ENCODE data around the gene FIGNL2.
"Not testable (repeated sequence)": the region's sequence is repeated elsewhere in the genome, so short reads cannot be mapped to it uniquely, and the experiment has no call there.

Gene FIGNL2

DNA sequence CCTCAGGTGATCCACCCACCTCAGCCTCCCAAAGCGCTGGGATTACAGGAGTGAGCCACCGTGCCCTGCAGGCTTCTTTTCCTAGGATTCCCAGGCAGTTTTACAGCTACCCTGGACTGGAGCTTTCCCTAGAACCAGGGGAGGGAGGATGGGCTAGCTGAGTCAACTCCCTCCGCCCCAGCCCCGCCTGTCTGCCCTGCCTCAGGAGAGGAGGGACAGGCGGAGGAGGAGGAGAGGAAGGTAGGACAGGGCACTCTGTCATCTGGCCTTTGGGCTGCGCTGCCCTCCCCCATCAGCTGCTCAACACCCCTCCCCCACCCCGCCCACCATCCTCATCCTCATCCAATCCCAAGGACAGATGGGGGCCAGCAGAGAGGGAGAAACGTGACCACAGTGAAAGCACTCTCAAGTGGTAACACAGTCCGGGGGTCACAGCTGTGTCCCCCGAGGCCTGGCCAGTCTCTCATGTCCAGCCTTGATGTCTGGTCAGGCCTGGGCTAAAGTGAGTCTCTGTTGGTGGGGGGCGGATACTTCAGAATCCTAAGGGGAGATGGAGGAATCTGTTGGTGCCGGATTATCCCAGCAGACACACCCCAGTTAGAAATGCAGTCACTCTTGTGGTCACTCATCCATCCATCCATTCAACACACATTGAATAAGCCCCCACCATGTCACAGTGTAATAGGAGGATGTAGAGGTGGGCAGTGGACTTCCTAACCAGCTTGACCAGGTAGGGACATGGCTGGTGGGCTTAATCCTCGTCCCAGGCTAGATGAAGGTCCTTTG lies 12.3 kb downstream of the FIGNL2 start:
- DNase-seq (ENCODE audit: low spot score) = no peak

DNA sequence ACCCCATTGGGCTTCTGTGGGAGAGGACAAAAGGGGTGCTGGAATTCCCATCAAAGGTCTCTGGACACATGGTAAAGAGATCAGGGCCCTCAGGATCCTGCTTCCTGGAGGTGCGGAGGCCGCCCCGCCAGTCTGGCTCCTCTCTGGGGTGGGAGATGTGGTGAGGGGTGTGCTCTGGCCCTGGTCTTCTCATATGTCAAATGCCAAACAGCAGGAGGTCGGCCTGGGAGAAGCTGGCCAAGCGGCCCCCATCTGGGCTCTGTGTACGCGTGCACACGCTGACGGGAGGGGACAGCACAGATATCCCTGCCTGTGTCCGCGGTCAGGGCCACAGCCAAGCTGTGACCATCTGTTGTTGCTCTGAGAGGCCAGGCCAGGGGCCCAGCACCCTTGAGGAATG lies 14.1 kb downstream of the FIGNL2 start:
- no peak for DNase-seq (ENCODE audit: low spot score)

DNA sequence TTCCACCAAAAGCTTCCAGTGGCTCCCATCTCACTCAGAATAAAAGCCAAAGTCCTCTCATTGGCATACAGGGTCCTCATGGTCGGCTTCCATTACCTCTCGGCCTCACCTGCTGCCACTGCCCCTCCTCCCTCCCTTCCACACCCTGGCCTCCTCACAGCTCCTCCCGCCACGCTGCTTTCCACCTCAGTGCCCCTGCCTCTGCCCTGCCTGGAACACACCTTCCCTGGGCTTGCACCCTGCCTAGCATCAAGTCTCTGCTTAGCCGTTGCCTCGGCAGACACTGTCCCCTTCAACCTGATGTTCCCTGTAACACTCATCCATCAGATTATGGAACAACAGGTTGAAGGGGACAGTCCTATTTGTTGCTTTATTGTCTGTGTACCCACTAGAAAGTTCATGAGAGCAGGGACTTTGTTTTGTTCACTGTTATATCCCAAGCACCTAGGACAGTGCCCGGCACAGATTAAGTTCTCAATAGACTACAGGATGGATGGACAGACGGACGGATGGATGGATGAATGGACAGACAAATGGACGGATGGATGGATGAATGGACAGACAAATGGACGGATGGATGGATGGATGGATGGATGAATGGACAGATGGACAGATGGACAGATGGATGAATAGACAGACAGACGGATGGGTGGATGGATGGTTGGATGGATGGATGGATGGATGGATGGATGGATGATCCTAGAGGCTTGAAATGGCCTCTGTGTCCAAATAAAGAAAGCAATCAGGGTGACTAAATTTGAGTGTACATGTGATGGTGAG lies 14.9 kb downstream of the FIGNL2 start:
- DNase-seq (ENCODE audit: low spot score) = no peak

DNA sequence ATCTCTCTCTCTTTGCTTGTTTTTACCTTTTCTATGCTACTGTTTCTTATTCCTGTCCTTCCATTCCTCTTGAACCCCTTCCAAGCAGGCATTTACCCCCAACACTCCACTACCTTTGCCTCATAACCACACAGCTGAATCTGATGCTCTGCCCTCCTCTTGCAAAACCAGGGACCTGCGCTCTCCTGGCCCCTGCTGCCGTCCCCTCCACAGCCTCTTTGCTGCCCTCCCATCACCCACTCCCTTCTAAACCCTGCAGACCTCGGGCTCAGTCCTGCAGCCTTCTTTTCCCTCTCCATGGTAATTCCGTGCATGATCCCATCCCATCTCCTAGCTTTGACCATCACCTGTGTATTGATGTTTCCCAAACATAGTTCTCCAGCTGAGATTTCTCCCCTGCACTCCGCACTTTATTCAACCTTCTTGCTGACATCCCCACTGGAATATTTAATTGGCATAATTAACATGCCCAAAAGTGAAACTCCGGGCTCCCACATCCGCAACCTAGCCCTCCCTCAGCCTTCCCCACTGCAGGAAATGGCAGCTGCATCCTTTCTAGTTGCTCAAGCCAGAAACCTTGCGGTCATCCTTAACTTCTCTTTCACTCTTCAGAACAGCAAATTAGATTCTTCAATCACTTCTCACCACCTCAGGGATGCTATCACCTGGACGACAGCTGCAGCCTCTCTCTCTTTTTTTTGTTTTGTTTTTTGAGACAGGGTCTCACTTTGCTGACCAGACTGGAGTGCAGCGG lies 16.0 kb downstream of the FIGNL2 start:
- DNase-seq (ENCODE audit: low spot score) = no peak

DNA sequence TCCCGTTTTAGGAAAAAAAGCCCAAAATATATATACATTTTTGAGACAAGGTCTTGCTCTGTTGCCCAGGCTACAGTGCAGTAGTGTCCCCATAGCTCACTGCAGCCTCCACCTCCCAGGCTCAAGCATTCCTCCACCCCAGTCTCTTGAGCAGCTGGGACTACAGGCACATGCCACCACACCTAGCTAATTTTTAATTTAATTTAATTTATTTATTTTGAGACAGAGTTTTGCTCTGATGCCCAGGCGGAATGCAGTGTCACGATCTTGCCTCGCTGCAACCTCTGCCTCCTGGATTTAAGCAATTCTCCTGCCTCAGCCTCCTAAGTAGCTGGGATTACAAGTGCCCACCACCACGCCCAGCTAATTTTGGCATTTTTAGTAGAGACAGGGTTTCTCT lies 16.7 kb downstream of the FIGNL2 start:
- DNase-seq (ENCODE audit: low spot score) = not testable (repeated sequence)

- no peak for DNase-seq (ENCODE audit: low spot score)
Measured at GRCh38 chr12:51829641-51830040, 18.9 kb downstream of the FIGNL2 start.

DNA sequence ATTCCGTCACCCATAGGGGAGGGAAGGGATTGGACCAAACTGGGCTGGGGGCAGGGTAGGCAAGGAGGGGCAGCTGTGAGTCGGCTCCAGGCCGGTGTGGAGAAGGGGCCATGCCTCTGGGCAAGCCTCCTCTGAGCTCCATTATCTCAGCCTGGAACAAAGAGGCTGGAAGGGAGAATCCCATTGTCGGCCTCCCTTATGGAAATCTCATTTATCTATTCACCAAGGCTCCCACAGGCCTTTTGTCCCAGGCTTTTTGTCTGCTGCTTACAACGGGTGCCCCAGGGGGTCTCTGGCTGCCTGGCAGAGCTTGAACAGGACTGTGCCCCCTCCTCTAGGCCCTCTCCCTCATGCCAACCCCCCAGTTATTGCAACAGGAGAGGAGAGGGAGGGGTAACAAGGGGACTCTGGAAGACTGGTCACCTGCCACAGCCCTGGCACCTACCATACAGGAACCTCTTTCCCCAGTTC lies 19.5 kb downstream of the FIGNL2 start:
- DNase-seq (ENCODE audit: low spot score) = no peak

- no peak for DNase-seq (ENCODE audit: low spot score)
Measured at GRCh38 chr12:51827925-51828818, 20.3 kb downstream of the FIGNL2 start.

- DNase-seq (ENCODE audit: low spot score) = no peak
Measured at GRCh38 chr12:51826881-51827280, 21.6 kb downstream of the FIGNL2 start.

GRCh38 chr12:51825216-51825615 lies 23.3 kb downstream of the FIGNL2 start:
- no peak for DNase-seq (ENCODE audit: low spot score)

DNA sequence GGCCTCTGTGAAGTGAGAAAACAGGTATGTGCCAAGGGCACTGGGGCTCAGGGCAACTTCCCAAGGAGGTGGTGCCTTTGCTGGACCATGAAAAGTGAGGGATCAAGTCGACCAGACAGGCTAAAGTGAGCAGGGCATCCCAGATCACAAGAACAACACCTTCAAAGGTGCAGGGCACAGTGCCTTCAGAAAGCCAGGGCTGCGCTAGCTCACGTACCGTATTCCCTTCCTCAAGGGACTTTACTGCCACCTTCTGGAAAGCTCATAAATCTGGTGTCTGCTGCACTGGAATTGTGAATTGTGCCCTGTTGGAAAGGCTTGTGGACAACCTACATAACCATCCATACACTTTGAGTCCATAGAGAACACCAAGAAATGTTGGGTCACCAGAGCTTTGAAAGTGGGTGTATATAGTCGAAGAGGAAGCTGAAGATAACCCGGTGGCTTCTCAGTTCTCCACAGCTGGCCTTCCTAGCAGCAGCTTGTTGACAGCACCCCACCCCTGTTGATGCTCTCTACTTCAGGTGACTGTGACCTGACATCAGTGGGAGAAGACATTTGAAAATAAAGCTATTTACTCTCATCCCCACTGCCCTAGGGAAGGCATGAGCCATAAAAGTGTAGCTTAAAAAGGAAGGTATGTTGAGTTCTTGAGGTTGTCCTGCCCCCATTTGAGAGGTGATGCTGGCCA lies 24.5 kb downstream of the FIGNL2 start:
- DNase-seq (ENCODE audit: low spot score) = peak; percentile 94

GRCh38 chr12:51822956-51823355 lies 25.6 kb downstream of the FIGNL2 start:
- no peak for DNase-seq (ENCODE audit: low spot score)

- no peak for DNase-seq (ENCODE audit: low spot score)
Measured at GRCh38 chr12:51822261-51822616, 26.3 kb downstream of the FIGNL2 start.

DNA sequence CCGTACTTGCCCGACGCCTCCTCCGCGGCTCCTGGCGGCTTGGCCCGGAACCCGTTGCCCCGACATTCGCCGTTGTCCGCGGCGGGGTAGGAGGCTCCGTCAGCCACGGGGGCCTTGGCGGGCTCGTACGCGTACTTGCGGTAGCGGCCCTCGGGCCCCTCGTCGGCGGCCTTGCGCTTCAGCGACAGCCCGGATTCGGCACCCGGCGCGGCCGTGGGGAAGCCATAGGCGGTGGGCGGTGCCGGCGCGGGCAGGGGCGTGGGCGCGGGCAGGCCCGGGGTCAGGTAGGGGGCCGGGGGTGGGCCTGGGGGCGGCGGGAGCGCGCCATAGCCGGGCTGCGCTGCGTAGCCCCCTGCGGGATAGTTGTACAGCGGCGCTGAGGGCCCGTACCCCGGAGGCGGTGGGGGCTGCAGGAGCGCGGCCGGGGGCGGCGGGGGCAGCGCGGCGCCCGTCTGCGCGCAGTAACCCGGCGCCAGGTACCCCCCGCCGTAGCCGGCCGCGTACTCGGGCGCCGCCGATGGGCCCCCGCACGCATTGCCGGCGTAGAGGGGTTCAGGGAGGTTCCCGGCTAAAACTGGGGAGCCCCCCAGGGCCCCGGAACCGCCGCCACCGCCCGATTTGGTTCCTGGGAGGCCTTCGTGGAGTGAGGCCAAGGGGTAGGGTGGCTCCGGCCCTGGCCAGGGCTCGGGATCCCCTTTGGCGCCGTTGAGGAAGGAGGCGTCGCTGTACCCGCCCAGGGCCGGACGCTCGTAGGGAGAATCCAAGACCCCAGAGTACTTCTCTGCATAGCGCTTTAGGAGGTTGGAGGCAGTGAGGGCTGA lies 26.9 kb downstream of the FIGNL2 start:
- DNase-seq (ENCODE audit: low spot score) = no peak

GRCh38 chr12:51820526-51821439 lies 27.7 kb downstream of the FIGNL2 start:
- DNase-seq (ENCODE audit: low spot score) = peak; percentile 23

GRCh38 chr12:51819736-51820525 lies 28.6 kb downstream of the FIGNL2 start:
- DNase-seq (ENCODE audit: low spot score) = peak; percentile 70

GRCh38 chr12:51818566-51819300 lies 29.8 kb downstream of the FIGNL2 start:
- peak; percentile 55 for DNase-seq (ENCODE audit: low spot score)

Data from cerebellar cortex (tissue), 1 donor.